SK-N-MC (cell line): ENCODE results near the gene TIMM9.

Source experiments
- EZH2 ChIP-seq: fragments of 200-600 bp; sonication (generic); IDR thresholded peaks from one replicate; pipeline ENCODE4 v1.6.1; 2017; ENCODE audit warnings: antibody characterized with exemption
- FOXP2 ChIP-seq: optimal IDR thresholded peaks from 2 replicates; pipeline ENCODE3; 2011; ENCODE audit warnings: mild to moderate bottlenecking, moderate library complexity; ENCODE audit not compliant: insufficient read depth; ENCODE audit errors: extremely low read length, control extremely low read depth
- POLR2AphosphoS5 ChIP-seq: IDR thresholded peaks from 2 replicates; pipeline ENCODE4 v1.6.1; 2012; ENCODE audit warnings: mild to moderate bottlenecking, low read depth, low read length, borderline replicate concordance

- TF ChIP-seq POLR2AphosphoS5 (no peak), EZH2 (no peak), FOXP2 (no peak)
These were observed 49.0 kb upstream of the TIMM9 start for GRCh38 chr14:58476320-58476719.
